ENCODE measurements around the gene SPDYE5. TPM values are rescaled to one million over a fixed set of nuclear protein-coding genes. Genes with fewer than 3 reads are reported as not detected.
"Not testable (repeated sequence)": the region's sequence is repeated elsewhere in the genome, so short reads cannot be mapped to it uniquely, and the experiment has no call there.

Gene SPDYE5, protein sequence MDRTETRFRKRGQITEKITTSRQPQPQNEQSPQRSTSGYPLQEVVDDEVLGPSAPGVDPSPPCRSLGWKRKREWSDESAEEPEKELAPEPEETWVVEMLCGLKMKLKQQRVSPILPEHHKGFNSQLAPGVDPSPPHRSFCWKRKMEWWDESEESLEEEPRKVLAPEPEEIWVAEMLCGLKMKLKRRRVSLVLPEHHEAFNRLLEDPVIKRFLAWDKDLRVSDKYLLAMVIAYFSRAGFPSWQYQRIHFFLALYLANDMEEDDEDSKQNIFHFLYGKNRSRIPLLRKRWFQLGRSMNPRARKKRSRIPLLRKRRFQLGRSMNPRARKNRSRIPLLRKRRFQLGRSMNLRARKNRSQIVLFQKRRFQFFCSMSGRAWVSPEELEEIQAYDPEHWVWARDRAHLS
- under 0.01 TPM in 1 of 2 replicates, not detected in the other for total RNA-seq

DNA sequence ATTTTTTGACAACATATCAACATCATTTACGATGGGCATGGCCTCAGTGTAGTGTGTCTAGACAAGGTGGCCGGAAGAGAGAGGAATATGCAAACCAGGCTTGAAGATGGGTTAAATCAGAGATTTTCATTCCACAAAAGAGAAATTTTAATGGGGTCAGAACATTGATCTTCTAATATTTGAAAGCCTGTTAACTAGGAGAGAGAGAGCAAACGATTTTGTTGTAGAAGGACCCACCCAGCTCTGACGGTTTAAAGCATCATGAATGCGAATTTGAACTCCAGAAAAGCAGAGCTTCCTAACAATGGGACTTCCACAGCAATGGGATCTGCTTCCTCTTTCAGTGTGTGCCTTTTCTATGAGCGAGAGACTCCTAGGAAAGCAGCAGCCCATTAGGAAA lies at the start of gene SPDYE5:
SPDYE5 (plus strand) TSS at position 301 of the 400 bp plus-strand sequence. CDS start 1,728 bp downstream, outside the sequence.
- not testable (repeated sequence) for H3K27me3 ChIP-seq (ENCODE audit: insufficient read depth, low read length); H2AFZ ChIP-seq (ENCODE audit: low read length); DNase-seq (ENCODE audit: insufficient read length, low spot score, missing footprints); H3K36me3 ChIP-seq (ENCODE audit: insufficient read depth, low read length); H3K27ac ChIP-seq (ENCODE audit: low read depth, low read length); H3K79me2 ChIP-seq (ENCODE audit: insufficient read depth, low read length); H3K9me3 ChIP-seq (ENCODE audit: low read depth, low read length); H3K4me1 ChIP-seq (ENCODE audit: insufficient read depth, low read length); H3K4me2 ChIP-seq (ENCODE audit: insufficient read depth, low read length); H3K4me3 ChIP-seq (ENCODE audit: insufficient read depth, low read length); H4K20me1 ChIP-seq (ENCODE audit: insufficient read depth, low read length)

DNA sequence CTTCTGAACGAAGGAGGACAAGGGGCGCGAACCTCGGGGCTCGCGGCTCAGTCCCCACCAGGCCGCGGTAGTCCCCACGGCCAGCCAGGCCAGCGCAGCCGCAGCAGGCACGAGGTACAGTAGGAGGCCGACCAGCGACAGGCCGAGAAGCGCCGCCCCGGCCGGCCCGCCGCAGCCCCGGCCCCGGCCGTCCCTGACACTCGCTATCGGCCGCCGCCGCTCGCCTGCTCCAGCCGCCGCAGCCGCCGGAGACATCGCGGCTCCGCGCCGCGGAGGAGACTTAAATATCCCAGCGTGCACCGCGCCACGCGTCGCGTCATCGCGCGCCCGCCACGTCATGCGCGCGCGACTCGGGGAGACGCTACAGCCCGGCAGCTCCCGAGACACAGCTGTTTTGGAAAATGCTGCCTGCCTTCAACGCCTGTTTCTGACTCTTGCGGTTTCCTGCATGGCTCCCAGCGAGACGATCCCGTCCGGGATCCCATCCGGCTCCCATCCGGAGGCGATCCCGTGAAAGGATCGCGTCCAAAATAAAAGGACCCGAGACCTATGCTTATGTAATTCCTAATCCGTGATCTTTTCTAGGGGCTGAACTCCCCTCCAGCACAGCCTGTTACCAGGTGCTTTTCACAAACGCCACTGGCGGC lies 49.5 kb upstream of the SPDYE5 start:
- not testable (repeated sequence) for DNase-seq (ENCODE audit: insufficient read length, low spot score, missing footprints); H3K4me1 ChIP-seq (ENCODE audit: insufficient read depth, low read length); H3K27me3 ChIP-seq (ENCODE audit: insufficient read depth, low read length); H4K20me1 ChIP-seq (ENCODE audit: insufficient read depth, low read length); H3K9me3 ChIP-seq (ENCODE audit: low read depth, low read length)
- peak overlapping the region; percentile 68 for H3K4me3 ChIP-seq (ENCODE audit: insufficient read depth, low read length)
- H2AFZ ChIP-seq (ENCODE audit: low read length) = peak overlapping the region; percentile 65
- peaks cover 27% of the 10 kb centered on the region for H3K36me3 ChIP-seq (ENCODE audit: insufficient read depth, low read length)
- H3K4me2 ChIP-seq (ENCODE audit: insufficient read depth, low read length) = peak overlapping the region; percentile 72
- H3K79me2 ChIP-seq (ENCODE audit: insufficient read depth, low read length) = peaks cover 16% of the 10 kb centered on the region
- peak overlapping the region; percentile 69 for H3K27ac ChIP-seq (ENCODE audit: low read depth, low read length)

DNA sequence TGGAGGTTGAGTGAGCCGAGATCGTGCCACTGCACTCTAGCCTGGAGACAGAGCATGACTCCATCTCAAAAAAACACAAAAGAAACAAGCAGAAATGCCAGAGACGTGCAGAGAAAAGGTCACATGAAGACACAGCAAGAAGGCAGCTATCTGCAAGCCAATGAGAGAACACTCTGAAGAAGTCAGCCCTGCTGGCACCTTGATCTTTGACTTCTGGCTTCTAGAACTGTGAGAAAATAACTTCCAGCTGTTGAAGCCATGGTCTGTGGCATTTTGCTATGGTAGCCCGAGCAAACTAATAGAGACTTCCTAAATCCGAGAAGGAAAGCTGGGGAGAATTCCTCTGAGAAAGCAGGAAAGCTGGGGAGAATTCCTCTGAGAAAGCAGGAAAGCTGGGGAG lies 42.2 kb upstream of the SPDYE5 start:
- not testable (repeated sequence) for H3K27ac ChIP-seq (ENCODE audit: low read depth, low read length); H3K4me2 ChIP-seq (ENCODE audit: insufficient read depth, low read length); H3K9me3 ChIP-seq (ENCODE audit: low read depth, low read length); H3K4me1 ChIP-seq (ENCODE audit: insufficient read depth, low read length); DNase-seq (ENCODE audit: insufficient read length, low spot score, missing footprints); H4K20me1 ChIP-seq (ENCODE audit: insufficient read depth, low read length); H3K36me3 ChIP-seq (ENCODE audit: insufficient read depth, low read length); H3K27me3 ChIP-seq (ENCODE audit: insufficient read depth, low read length); H2AFZ ChIP-seq (ENCODE audit: low read length); H3K4me3 ChIP-seq (ENCODE audit: insufficient read depth, low read length); H3K79me2 ChIP-seq (ENCODE audit: insufficient read depth, low read length)

DNA sequence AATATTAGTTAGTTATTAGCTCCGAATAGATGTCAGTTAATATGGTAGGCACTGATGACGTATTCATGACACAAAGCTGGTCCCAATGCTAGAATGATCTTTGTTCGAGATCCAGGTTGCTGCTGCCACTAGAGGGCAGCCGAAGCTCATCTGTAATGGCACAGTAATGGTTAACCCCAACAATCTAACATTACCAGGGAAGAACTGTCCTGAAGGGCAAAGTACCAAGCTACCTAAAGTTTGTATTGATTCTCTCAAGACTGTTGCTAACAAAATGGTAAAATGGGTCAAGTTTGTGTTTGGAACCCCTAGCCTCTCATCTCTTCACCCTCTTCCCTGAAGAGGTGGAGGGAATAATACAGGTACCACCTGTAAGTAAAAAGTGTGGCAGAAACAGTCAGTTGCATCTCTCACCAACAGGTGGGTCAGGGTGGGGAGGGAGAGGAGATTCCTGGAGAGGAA lies 39.6 kb upstream of the SPDYE5 start:
- H3K4me2 ChIP-seq (ENCODE audit: insufficient read depth, low read length); H3K27ac ChIP-seq (ENCODE audit: low read depth, low read length); H3K36me3 ChIP-seq (ENCODE audit: insufficient read depth, low read length); H3K27me3 ChIP-seq (ENCODE audit: insufficient read depth, low read length); H3K9me3 ChIP-seq (ENCODE audit: low read depth, low read length); H3K79me2 ChIP-seq (ENCODE audit: insufficient read depth, low read length); DNase-seq (ENCODE audit: insufficient read length, low spot score, missing footprints); H3K4me1 ChIP-seq (ENCODE audit: insufficient read depth, low read length); H3K4me3 ChIP-seq (ENCODE audit: insufficient read depth, low read length); H2AFZ ChIP-seq (ENCODE audit: low read length); H4K20me1 ChIP-seq (ENCODE audit: insufficient read depth, low read length): not testable (repeated sequence)
- TF ChIP-seq, protein P1, sequence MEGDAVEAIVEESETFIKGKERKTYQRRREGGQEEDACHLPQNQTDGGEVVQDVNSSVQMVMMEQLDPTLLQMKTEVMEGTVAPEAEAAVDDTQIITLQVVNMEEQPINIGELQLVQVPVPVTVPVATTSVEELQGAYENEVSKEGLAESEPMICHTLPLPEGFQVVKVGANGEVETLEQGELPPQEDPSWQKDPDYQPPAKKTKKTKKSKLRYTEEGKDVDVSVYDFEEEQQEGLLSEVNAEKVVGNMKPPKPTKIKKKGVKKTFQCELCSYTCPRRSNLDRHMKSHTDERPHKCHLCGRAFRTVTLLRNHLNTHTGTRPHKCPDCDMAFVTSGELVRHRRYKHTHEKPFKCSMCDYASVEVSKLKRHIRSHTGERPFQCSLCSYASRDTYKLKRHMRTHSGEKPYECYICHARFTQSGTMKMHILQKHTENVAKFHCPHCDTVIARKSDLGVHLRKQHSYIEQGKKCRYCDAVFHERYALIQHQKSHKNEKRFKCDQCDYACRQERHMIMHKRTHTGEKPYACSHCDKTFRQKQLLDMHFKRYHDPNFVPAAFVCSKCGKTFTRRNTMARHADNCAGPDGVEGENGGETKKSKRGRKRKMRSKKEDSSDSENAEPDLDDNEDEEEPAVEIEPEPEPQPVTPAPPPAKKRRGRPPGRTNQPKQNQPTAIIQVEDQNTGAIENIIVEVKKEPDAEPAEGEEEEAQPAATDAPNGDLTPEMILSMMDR (IDR thresholded peaks at IDR 0.05; ENCODE audit: extremely low read depth, low read depth, low read length) = peak; percentile 44

- H3K36me3 ChIP-seq (ENCODE audit: insufficient read depth, low read length); H3K4me1 ChIP-seq (ENCODE audit: insufficient read depth, low read length); H4K20me1 ChIP-seq (ENCODE audit: insufficient read depth, low read length); H3K27me3 ChIP-seq (ENCODE audit: insufficient read depth, low read length); H3K4me3 ChIP-seq (ENCODE audit: insufficient read depth, low read length); H3K4me2 ChIP-seq (ENCODE audit: insufficient read depth, low read length); H2AFZ ChIP-seq (ENCODE audit: low read length); H3K27ac ChIP-seq (ENCODE audit: low read depth, low read length); H3K9me3 ChIP-seq (ENCODE audit: low read depth, low read length); H3K79me2 ChIP-seq (ENCODE audit: insufficient read depth, low read length); DNase-seq (ENCODE audit: insufficient read length, low spot score, missing footprints): not testable (repeated sequence)
Observed at GRCh38 chr7:75456403-75456802, 35.7 kb upstream of the SPDYE5 start.

- H3K36me3 ChIP-seq (ENCODE audit: insufficient read depth, low read length); H3K4me1 ChIP-seq (ENCODE audit: insufficient read depth, low read length); H3K4me3 ChIP-seq (ENCODE audit: insufficient read depth, low read length): not testable (repeated sequence)
Observed at GRCh38 chr7:75458034-75458433, 34.1 kb upstream of the SPDYE5 start.

GRCh38 chr7:75460541-75460940 lies 31.6 kb upstream of the SPDYE5 start:
- H2AFZ ChIP-seq (ENCODE audit: low read length); H4K20me1 ChIP-seq (ENCODE audit: insufficient read depth, low read length); H3K27me3 ChIP-seq (ENCODE audit: insufficient read depth, low read length); H3K4me2 ChIP-seq (ENCODE audit: insufficient read depth, low read length); DNase-seq (ENCODE audit: insufficient read length, low spot score, missing footprints); H3K9me3 ChIP-seq (ENCODE audit: low read depth, low read length); H3K4me3 ChIP-seq (ENCODE audit: insufficient read depth, low read length); H3K79me2 ChIP-seq (ENCODE audit: insufficient read depth, low read length); H3K36me3 ChIP-seq (ENCODE audit: insufficient read depth, low read length); H3K27ac ChIP-seq (ENCODE audit: low read depth, low read length); H3K4me1 ChIP-seq (ENCODE audit: insufficient read depth, low read length): not testable (repeated sequence)

More at GRCh38 chr7:75458034-75458433, 34.1 kb upstream of the SPDYE5 start:
- not testable (repeated sequence) for DNase-seq (ENCODE audit: insufficient read length, low spot score, missing footprints); H3K4me2 ChIP-seq (ENCODE audit: insufficient read depth, low read length); H3K27me3 ChIP-seq (ENCODE audit: insufficient read depth, low read length); H3K79me2 ChIP-seq (ENCODE audit: insufficient read depth, low read length); H2AFZ ChIP-seq (ENCODE audit: low read length); H4K20me1 ChIP-seq (ENCODE audit: insufficient read depth, low read length); H3K27ac ChIP-seq (ENCODE audit: low read depth, low read length); H3K9me3 ChIP-seq (ENCODE audit: low read depth, low read length)

DNA sequence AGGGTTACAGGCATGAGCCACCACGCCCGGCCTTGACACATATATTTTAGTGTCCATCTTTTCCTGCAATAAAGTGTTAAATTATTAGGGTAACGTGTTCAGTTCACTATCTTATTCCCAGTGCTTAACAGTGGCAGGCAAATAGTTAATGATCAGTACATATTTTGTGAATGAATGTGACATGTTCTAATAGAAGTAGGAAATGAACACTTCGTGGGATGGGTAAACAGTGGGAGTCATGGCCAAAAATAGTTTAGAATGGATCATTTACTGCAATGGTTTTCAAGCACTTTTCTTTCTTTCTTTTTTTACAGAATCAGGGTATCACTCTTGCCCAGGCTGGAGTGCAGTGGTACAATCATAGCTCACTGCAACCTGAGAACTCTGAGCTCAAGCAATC lies 22.0 kb upstream of the SPDYE5 start:
- H3K79me2 ChIP-seq (ENCODE audit: insufficient read depth, low read length); H2AFZ ChIP-seq (ENCODE audit: low read length); H3K9me3 ChIP-seq (ENCODE audit: low read depth, low read length); H3K4me2 ChIP-seq (ENCODE audit: insufficient read depth, low read length); H3K36me3 ChIP-seq (ENCODE audit: insufficient read depth, low read length); H3K27me3 ChIP-seq (ENCODE audit: insufficient read depth, low read length); H3K4me3 ChIP-seq (ENCODE audit: insufficient read depth, low read length); H3K4me1 ChIP-seq (ENCODE audit: insufficient read depth, low read length); H3K27ac ChIP-seq (ENCODE audit: low read depth, low read length); DNase-seq (ENCODE audit: insufficient read length, low spot score, missing footprints); H4K20me1 ChIP-seq (ENCODE audit: insufficient read depth, low read length): not testable (repeated sequence)
